ENCODE measurements around the gene FAF1.

FAF1 gene

GRCh38 chr1:50633465-50633864 lies 326.6 kb downstream of the FAF1 start:
- no peak overlapping the region for H3K4me3 ChIP-seq (ENCODE audit: low read depth, low read length)
- no peak for TF ChIP-seq CTCF (IDR thresholded peaks at IDR 0.05; ENCODE audit: insufficient read depth, low read depth, low read length, missing control alignments)
- no peak for DNase-seq (ENCODE audit: low read depth)

- DNase-seq (ENCODE audit: low read depth): no peak
- TF ChIP-seq CTCF (IDR thresholded peaks at IDR 0.05; ENCODE audit: insufficient read depth, low read depth, low read length, missing control alignments): no peak
Measured at GRCh38 chr1:50631161-50631560, 328.9 kb downstream of the FAF1 start.

GRCh38 chr1:50622259-50622658 lies 337.8 kb downstream of the FAF1 start:
- DNase-seq (ENCODE audit: low read depth): no peak
- H3K4me3 ChIP-seq (ENCODE audit: low read depth, low read length): no peak overlapping the region
- TF ChIP-seq CTCF (IDR thresholded peaks at IDR 0.05; ENCODE audit: insufficient read depth, low read depth, low read length, missing control alignments): no peak

More at GRCh38 chr1:50631161-50631560, 328.9 kb downstream of the FAF1 start:
- H3K4me3 ChIP-seq (ENCODE audit: low read depth, low read length): no peak overlapping the region

- DNase-seq (ENCODE audit: low read depth): no peak
- peak; percentile 9 for TF ChIP-seq CTCF (IDR thresholded peaks at IDR 0.05; ENCODE audit: insufficient read depth, low read depth, low read length, missing control alignments)
- H3K4me3 ChIP-seq (ENCODE audit: low read depth, low read length): no peak overlapping the region
Measured at GRCh38 chr1:50620680-50621329, 339.3 kb downstream of the FAF1 start.

GRCh38 chr1:50615036-50615750 lies 344.9 kb downstream of the FAF1 start:
- TF ChIP-seq CTCF (IDR thresholded peaks at IDR 0.05; ENCODE audit: insufficient read depth, low read depth, low read length, missing control alignments): no peak
- DNase-seq (ENCODE audit: low read depth): no peak
- H3K4me3 ChIP-seq (ENCODE audit: low read depth, low read length): no peak overlapping the region

- no peak overlapping the region for H3K4me3 ChIP-seq (ENCODE audit: low read depth, low read length)
- no peak for TF ChIP-seq CTCF (IDR thresholded peaks at IDR 0.05; ENCODE audit: insufficient read depth, low read depth, low read length, missing control alignments)
- no peak for DNase-seq (ENCODE audit: low read depth)
Measured at GRCh38 chr1:50611675-50612074, 348.4 kb downstream of the FAF1 start.

Data from GM12865 (cell line).